Anterior cingulate cortex (tissue), 58 donors: ENCODE data around the gene TRPM2.
A peak's percentile ranks its signal among the peaks of the same experiment; 100 is the strongest.
"Not testable (repeated sequence)": the region's sequence is repeated elsewhere in the genome, so short reads cannot be mapped to it uniquely, and the experiment has no call there.

Experiments used
- DNase-seq, 58 donors: peaks; one replicate each; lab custom pipeline; 2025; lab: John Stamatoyannopoulos, UW

Gene TRPM2

DNA sequence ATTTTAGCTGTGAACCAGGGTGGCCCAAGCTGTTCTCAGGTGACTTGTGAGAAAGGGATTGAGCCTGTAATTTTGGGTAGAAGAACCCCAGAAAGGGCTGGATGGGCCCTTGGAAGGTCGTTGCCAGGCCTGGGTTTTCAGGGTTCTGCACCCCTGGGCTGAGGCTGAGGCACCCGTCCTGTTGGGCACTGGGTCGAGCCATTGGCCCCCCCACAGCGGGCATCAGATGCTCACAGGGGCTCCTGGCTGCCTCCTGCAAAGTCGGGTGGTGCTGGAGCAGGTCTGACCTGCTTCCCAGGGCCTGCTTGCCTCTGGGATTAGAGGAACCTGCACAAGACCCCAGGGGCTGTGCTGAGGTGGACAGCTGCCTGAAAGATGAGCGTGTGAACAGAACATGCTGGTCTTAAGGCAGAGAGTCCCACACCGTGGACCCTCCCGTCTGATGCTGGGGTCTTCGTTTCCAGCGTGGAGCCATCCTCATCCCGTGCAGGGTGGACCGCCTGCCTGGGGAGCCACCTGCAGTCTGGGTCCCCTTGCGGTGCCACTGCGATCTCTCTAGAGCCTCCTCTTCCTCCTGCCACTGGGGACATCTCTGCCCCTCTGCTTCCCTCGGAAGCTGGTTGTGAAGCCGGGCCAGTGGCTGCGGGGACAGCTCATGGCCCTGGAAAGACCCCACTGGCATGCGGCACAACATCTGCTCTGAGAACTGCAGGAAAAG is 1.7 kb upstream of the TRPM2 start:
- DNase-seq, result no peak

- DNase-seq, result no peak
These were observed 1.1 kb upstream of the TRPM2 start for GRCh38 chr21:44352253-44352860.

DNA sequence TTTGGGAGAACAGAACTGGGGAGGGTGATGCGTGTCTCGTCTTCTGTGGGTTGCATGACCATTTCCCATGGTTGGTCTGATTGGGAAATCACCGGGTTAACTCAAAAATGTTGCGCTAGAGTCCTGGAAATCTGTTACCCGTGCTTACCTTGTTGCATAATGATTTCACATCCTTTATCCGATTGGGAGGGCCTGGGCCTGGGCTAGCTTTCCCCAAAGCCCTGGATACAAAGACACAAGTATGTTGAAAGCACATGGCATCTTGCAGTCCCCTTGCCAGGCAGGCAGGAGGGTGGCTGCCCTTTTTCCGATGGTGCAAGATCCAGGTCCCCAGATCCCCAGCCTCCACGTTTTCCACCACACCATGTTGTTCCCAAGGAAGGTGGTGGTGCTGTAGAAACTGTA is 582 bp downstream of the TRPM2 start:
- DNase-seq, result no peak

GRCh38 chr21:44354775-44355771 is 1.7 kb downstream of the TRPM2 start:
- no peak for DNase-seq

DNA sequence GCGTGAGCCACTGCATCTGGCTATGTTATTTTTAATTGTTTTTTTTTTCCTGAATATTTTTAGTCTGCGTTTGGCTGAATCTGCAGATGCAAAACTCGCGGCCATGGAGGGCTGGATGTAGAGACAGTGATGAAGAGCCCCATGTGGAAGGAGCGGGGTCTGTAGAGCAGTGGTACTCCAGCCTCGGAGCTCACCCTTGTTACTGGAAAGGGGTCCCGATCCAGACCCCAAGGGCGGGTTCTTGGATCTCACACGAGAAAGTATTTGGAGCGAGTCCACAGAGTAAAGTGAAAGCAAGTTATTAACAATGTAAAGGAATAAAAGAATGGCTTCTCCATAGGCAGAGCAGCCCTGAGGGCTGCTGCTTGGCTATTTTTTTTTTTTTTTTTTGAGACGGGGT is 2.7 kb downstream of the TRPM2 start:
- DNase-seq, result no peak

DNA sequence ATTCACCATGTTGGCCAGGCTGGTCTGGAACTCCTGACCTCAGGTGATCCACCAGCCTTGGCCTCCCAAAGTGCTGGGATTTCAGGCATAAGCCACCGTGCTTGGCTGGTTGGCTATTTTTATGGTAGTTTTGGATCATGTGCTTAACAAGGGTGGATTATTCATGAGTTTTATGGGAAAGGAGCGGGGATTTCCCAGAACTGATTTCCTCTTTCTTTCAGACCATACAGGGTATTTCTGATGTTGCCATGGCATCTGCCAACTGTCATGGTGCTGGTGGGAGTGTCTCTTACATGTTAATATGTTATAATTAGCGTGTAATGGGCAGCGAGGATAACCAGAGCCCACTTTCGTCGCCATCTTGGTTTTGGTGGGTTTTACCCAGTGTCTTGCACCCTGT is 3.2 kb downstream of the TRPM2 start:
- DNase-seq, result no peak

DNA sequence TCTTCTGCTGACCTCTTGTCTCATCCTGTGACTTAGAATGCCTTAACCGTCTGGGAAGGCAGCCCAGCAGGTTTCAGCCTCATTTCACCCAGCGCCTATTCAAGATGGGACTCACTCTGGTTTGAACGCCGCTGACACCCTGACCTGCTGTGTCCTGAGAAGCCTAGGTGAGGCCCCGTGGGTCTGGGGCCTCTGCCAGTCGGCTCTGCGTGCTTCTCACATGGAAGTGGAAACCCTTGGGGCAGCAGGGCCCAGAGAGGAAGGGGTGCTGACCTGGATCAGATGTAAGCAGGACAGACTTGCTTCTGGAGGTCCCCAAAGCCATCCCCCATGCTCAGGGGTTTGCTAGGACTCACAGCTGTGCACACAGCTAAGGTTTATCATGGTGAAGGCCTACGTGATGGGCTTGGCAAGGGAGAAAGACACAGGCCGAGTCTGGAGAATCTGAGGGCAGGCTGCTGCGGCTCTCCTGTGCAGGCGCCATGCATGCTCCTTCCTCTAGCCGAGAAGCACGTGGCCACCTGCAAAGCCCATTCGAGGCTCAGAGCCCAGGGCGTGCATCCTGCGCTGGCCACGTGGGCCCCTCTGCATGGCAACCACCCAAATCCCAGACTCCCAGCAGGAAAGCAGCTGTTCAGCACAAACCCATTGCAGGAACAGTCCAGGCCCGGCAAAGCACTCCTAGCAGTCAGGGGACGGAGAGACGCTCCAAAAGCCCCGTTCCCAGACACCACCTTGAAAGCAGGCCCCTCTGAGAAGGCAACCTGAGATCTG is 3.8 kb downstream of the TRPM2 start:
- DNase-seq, result no peak

DNA sequence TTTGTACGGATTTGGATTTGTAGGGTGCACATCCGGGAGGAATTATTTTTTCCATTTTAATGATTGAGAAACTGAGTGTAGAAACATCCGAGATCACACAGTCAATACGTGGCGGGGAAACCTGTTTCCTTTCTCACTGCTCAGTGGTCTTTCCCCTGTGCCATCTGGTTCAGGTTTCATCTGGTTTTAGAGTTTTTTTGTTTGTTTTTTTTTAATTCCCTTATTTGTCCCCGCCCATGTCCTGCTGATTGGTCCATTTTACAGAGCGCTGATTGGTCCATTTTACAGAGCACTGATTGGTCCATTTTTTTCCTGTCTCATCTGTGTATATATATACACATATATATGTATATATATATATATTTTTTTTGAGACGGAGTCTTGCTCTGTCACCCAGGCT is 6.0 kb downstream of the TRPM2 start:
- DNase-seq, result no peak

DNA sequence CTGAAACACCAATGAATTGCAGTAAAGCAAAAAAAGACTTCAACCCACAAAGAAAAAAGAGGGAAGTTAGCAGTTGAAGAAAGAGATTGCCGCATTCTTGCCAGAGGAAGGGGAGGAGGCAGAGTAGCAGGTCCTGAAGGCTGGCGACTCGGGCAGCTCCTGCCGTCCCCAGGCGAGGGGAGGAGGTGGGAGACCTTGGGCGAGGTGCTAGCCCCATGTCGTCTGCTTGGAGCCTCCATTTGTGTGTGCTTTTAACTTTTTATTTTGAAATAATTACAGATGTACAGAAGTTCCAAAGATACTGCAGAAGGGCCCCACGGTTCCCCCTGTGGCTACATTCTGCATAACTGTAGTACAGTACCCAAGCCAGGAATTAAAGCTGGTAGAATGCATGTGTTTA is 6.7 kb downstream of the TRPM2 start:
- DNase-seq, result no peak

GRCh38 chr21:44361903-44362302 is 8.5 kb downstream of the TRPM2 start:
- DNase-seq, result not testable (repeated sequence)

GRCh38 chr21:44363278-44363677 is 9.9 kb downstream of the TRPM2 start:
- DNase-seq, result no peak

- no peak for DNase-seq
These were observed 11.0 kb downstream of the TRPM2 start for GRCh38 chr21:44364151-44365053.

GRCh38 chr21:44365251-44365966 is 12.0 kb downstream of the TRPM2 start:
- DNase-seq, result no peak

DNA sequence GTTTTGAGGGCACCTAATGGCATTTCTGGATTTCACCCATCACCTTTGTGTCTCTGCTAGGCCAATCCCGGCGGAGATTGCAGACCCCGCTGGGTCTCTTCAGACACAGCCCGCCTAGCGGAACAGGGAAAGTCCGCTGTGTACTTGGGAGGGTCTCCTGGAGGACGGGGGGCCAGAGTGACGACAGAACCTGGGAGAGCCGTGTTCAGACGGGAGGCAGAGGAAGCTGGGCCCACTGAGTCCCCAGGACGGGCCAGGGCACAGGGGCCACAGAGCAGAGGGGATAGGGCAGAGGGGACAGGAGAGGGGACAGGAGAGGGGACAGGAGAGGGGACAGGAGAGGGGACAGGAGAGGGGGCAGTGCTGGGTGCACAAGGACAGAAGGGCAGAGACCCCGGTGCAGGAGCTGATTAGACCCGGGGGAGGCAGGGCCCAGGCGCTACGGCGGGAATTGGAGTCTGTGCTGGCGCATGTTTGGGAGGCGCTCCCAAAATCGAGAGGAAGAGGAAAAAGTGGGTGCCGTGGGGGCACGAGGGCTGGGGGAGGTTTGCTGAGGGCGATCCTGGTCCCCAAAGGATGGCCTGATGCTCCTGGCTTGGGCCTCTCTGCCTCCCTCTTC is 12.7 kb downstream of the TRPM2 start:
- DNase-seq, result no peak

GRCh38 chr21:44366586-44367211 is 13.3 kb downstream of the TRPM2 start:
- DNase-seq, result no peak

GRCh38 chr21:44368711-44369446 is 15.5 kb downstream of the TRPM2 start:
- peak in 1 of 58 donors; percentile 62 for DNase-seq
